ENCODE measurements around the gene BEGAIN. TPM values are rescaled to one million over a fixed set of nuclear protein-coding genes. Genes with fewer than 3 reads are reported as not detected.

Gene BEGAIN
- total and polyA plus RNA-seq, 4 donors, result 0.27 to 1.6 (median 1.3) TPM

DNA sequence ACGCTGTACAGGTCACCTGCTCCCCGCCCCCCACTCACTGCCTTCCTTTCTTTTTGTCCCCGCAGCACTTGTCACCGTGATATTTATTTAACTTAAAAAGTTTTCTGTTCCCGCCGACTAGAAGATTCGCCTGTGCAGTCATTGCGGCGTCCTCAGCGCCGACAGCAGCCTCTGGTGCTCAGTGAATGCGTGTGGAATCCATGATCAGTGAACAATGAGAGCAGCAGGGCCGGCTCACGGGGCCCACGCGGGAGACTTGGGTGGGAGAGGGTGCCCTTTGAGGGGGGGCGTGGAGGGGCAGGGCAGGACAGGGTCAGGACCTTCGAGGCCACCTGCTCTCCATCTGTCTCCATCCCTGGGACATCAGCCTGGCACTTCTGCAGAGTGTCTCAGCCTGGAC is 24.5 kb downstream of the BEGAIN start:
- Histone ChIP-seq H3K9me3 (ENCODE audit: control insufficient read depth in 4 of 4, insufficient read depth in 3 of 4, low read length in 3 of 4) (no peaks in the 10 kb centered on the region), H3K36me3 (ENCODE audit: control insufficient read depth in 4 of 4, insufficient read depth in 4 of 4, low read length in 4 of 4) (no peaks in the 10 kb centered on the region), H3K9ac (ENCODE audit: insufficient read depth in 1 of 2, low read length in 2 of 2) (no peak overlapping the region), H3K27me3 (ENCODE audit: control insufficient read depth in 3 of 3, insufficient read depth in 3 of 3, low read length in 2 of 3) (peaks cover 0 to 19% (median 15%) of the 10 kb centered on the region in 3 donors), H3K27ac (ENCODE audit: low read depth in 1 of 2, low read length in 1 of 2) (no peak overlapping the region), H3K4me3 (no peak overlapping the region), H3K4me1 (ENCODE audit: control insufficient read depth in 5 of 5, insufficient read depth in 5 of 5, low read length in 5 of 5) (peaks cover 0 to 3% (median 0%) of the 10 kb centered on the region in 5 donors)
- ATAC-seq (ENCODE audit: insufficient read depth, low FRiP score), result no peak
- WGBS, 2 donors, result 71 to 82% methylated on average over 18 of the region's 18 CpGs
- DNase-seq, result no peak
- TF ChIP-seq, protein P1, sequence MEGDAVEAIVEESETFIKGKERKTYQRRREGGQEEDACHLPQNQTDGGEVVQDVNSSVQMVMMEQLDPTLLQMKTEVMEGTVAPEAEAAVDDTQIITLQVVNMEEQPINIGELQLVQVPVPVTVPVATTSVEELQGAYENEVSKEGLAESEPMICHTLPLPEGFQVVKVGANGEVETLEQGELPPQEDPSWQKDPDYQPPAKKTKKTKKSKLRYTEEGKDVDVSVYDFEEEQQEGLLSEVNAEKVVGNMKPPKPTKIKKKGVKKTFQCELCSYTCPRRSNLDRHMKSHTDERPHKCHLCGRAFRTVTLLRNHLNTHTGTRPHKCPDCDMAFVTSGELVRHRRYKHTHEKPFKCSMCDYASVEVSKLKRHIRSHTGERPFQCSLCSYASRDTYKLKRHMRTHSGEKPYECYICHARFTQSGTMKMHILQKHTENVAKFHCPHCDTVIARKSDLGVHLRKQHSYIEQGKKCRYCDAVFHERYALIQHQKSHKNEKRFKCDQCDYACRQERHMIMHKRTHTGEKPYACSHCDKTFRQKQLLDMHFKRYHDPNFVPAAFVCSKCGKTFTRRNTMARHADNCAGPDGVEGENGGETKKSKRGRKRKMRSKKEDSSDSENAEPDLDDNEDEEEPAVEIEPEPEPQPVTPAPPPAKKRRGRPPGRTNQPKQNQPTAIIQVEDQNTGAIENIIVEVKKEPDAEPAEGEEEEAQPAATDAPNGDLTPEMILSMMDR (IDR thresholded peaks at IDR 0.05; ENCODE audit: control extremely low read depth, extremely low read depth), result no peak

DNA sequence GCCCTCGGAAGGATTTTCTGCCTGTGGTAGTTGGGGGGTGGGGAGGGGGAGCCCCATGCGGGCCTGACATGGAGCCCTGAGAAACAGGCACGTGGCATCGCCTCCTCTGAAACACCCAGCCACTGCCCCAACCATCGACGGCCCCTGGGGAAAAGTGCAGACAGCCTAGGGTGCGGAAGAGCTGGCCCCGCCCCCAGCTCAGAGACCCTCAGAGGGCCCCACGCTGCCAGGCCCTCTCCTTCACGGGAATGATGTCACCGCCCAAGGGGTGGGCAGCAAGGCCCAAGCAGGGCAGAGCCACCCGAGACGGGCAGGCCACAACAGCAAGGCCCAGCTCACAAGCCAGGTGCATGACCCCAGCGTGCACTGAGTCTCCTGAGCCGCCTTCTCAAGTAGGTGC is 26.2 kb downstream of the BEGAIN start:
- H3K27me3 ChIP-seq (ENCODE audit: control insufficient read depth in 3 of 3, insufficient read depth in 3 of 3, low read length in 2 of 3), result peaks cover 0 to 9% (median 7%) of the 10 kb centered on the region in 3 donors
- H3K4me1 ChIP-seq (ENCODE audit: control insufficient read depth in 5 of 5, insufficient read depth in 5 of 5, low read length in 5 of 5), result no peaks in the 10 kb centered on the region
- no peaks in the 10 kb centered on the region for H3K36me3 ChIP-seq (ENCODE audit: control insufficient read depth in 4 of 4, insufficient read depth in 4 of 4, low read length in 4 of 4)
- H3K9me3 ChIP-seq (ENCODE audit: control insufficient read depth in 4 of 4, insufficient read depth in 3 of 4, low read length in 3 of 4), result no peaks in the 10 kb centered on the region
- H3K27ac ChIP-seq (ENCODE audit: low read depth in 1 of 2, low read length in 1 of 2), result no peak overlapping the region
- TF ChIP-seq, protein P1 (IDR thresholded peaks at IDR 0.05; ENCODE audit: control extremely low read depth, extremely low read depth), result no peak
- WGBS, 2 donors, result 73 to 85% methylated on average over 13 to 15 of the region's 15 CpGs
- DNase-seq, result no peak
- no peak overlapping the region for H3K9ac ChIP-seq (ENCODE audit: insufficient read depth in 1 of 2, low read length in 2 of 2)
- no peak overlapping the region for H3K4me3 ChIP-seq
- no peak for ATAC-seq (ENCODE audit: insufficient read depth, low FRiP score)

DNA sequence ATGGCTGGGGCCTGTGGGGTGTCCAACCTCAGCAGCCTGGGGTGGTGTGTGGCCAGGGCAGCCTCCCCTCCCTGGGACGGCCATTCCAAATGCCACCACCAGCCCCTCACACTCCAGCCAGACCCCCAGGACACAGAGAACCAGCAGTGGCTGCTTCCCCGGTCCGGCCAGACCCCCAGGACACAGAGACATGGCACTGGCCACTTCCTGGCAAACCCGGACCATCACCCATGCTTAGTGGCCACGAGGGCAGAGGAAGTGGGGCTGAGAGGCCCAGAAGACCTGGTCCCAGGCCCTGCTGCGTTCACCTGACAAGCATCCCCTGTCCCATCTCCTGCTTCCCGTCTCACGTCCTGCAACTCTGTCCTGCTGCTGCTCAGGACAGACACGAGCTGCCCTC is 26.7 kb downstream of the BEGAIN start:
- H3K9me3 ChIP-seq (ENCODE audit: control insufficient read depth in 4 of 4, insufficient read depth in 3 of 4, low read length in 3 of 4), result no peaks in the 10 kb centered on the region
- TF ChIP-seq, protein P1 (IDR thresholded peaks at IDR 0.05; ENCODE audit: control extremely low read depth, extremely low read depth), result no peak
- H3K36me3 ChIP-seq (ENCODE audit: control insufficient read depth in 4 of 4, insufficient read depth in 4 of 4, low read length in 4 of 4), result no peaks in the 10 kb centered on the region
- no peak overlapping the region for H3K27ac ChIP-seq (ENCODE audit: low read depth in 1 of 2, low read length in 1 of 2)
- DNase-seq (no peak), ATAC-seq (ENCODE audit: insufficient read depth, low FRiP score) (no peak)
- H3K4me3 ChIP-seq, result no peak overlapping the region
- H3K27me3 ChIP-seq (ENCODE audit: control insufficient read depth in 3 of 3, insufficient read depth in 3 of 3, low read length in 2 of 3), result peaks cover 0 to 9% (median 6%) of the 10 kb centered on the region in 3 donors
- no peaks in the 10 kb centered on the region for H3K4me1 ChIP-seq (ENCODE audit: control insufficient read depth in 5 of 5, insufficient read depth in 5 of 5, low read length in 5 of 5)
- H3K9ac ChIP-seq (ENCODE audit: insufficient read depth in 1 of 2, low read length in 2 of 2), result no peak overlapping the region
- WGBS, 2 donors, result 82 to 90% methylated on average over 9 of the region's 9 CpGs

DNA sequence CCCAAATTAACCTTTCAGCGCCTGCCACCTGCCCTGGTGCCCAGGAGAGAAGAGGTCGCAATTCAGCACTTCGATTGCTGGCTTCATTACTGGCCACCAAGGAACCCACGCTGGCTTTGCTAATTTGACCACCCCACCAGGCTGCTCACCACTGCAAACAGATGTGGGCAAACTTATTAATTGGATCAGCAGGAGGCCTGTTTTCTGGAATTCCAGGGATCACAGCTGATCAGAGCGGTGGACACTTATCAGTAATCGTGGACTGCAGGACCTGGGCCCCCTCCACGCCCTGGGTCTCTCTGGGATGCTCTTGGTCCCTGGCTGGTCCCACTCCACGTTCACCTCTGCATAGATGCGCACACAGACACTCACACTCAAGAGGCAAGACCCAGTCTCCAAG is 27.8 kb downstream of the BEGAIN start:
- Histone ChIP-seq H3K9me3 (ENCODE audit: control insufficient read depth in 4 of 4, insufficient read depth in 3 of 4, low read length in 3 of 4) (no peaks in the 10 kb centered on the region), H3K4me3 (no peak overlapping the region), H3K9ac (ENCODE audit: insufficient read depth in 1 of 2, low read length in 2 of 2) (no peak overlapping the region), H3K36me3 (ENCODE audit: control insufficient read depth in 4 of 4, insufficient read depth in 4 of 4, low read length in 4 of 4) (no peaks in the 10 kb centered on the region), H3K27ac (ENCODE audit: low read depth in 1 of 2, low read length in 1 of 2) (no peak overlapping the region), H3K4me1 (ENCODE audit: control insufficient read depth in 5 of 5, insufficient read depth in 5 of 5, low read length in 5 of 5) (no peaks in the 10 kb centered on the region), H3K27me3 (ENCODE audit: control insufficient read depth in 3 of 3, insufficient read depth in 3 of 3, low read length in 2 of 3) (peaks cover 0 to 13% (median 0%) of the 10 kb centered on the region in 3 donors)
- DNase-seq (no peak), ATAC-seq (ENCODE audit: insufficient read depth, low FRiP score) (no peak)
- TF ChIP-seq, protein P1 (IDR thresholded peaks at IDR 0.05; ENCODE audit: control extremely low read depth, extremely low read depth), result no peak
- WGBS, 2 donors, result 80 to 82% methylated on average over 9 of the region's 9 CpGs

All from lung (tissue), 12 donors.